Endothelial cell of umbilical vein (primary cell): ENCODE data around the gene ELAC2. TPM values are rescaled to one million over a fixed set of nuclear protein-coding genes. Genes with fewer than 3 reads are reported as not detected.

Source experiments
- BruUV-seq: library from RNA; stranded (reverse); fragments of 400-500 nt; replicated peaks from 2 replicates; lab custom pipeline; 2021; lab: Mats Ljungman, UMichigan
- CTCF ChIA-PET: fragments of 300-600, 350-600 bp; sonication (Branson Sonifier 250); formaldehyde crosslinking; loops from one replicate; lab custom pipeline; 2021; ENCODE audit warnings: antibody characterized with exemption, inconsistent platforms; lab: Charles Lee
- POLR2A ChIA-PET: fragments of 300-600, 350-600 bp; sonication (Branson Sonifier 250); formaldehyde crosslinking; loops from one replicate; lab custom pipeline; 2021; ENCODE audit warnings: antibody characterized with exemption, inconsistent platforms; lab: Charles Lee
- DNase-seq: peaks from one replicate; pipeline ENCODE4 v3.0.0-alpha.2; 2011; ENCODE audit warnings: low read depth, low spot score
- FAIRE-seq: peaks from 2 replicates; lab custom pipeline; 2011; peaks lifted over from hg19 to GRCh38; lab: Jason Lieb, UNC
- H2AFZ ChIP-seq: 2 replicates; pipeline ENCODE4 v1.6.0; 2012; ENCODE audit warnings: low read depth, low read length, control low read depth, inconsistent platforms
- H3K27ac ChIP-seq: 2 replicates; pipeline ENCODE4 v1.5.1; 2011; ENCODE audit warnings: low read depth, mild to moderate bottlenecking, control low read depth, low read length, moderate library complexity; ENCODE audit not compliant: insufficient read depth
- H3K27me3 ChIP-seq, 2 experiments: 2 replicates each; pipeline versions ENCODE4 v1.6.0 to v1.6.1; 2011; ENCODE audit warnings: low read length in 2 of 2, mixed read lengths in 1 of 2; ENCODE audit not compliant: control insufficient read depth in 2 of 2, insufficient read depth in 2 of 2
- H3K36me3 ChIP-seq, 2 experiments: 2 replicates in 1 of 2; 3 replicates in 1 of 2; pipeline ENCODE4 v1.5.1; 2011; ENCODE audit warnings: low read length in 2 of 2, mild to moderate bottlenecking in 1 of 2, moderate library complexity in 1 of 2; ENCODE audit not compliant: control insufficient read depth in 2 of 2, insufficient read depth in 2 of 2; ENCODE audit errors: extremely low read depth in 1 of 2
- H3K4me1 ChIP-seq: 3 replicates; pipeline ENCODE4 v1.5.1; 2011; ENCODE audit warnings: mild to moderate bottlenecking, low read length; ENCODE audit not compliant: control insufficient read depth, insufficient read depth; ENCODE audit errors: extremely low read depth
- H3K4me2 ChIP-seq: 2 replicates; pipeline ENCODE4 v1.6.1; 2011; ENCODE audit warnings: low read length, control low read depth, mixed read lengths; ENCODE audit not compliant: insufficient read depth
- H3K4me3 ChIP-seq, 3 experiments: fragments of 200-600 bp in 1 of 3; sonication (generic), shearing (Covaris generic) in 1 of 3; replicated peaks in 1 of 3; 2 replicates each; pipeline ENCODE4 v1.5.1; 2011 to 2016; ENCODE audit warnings: control low read depth in 3 of 3, low read length in 3 of 3, mild to moderate bottlenecking in 2 of 3, inconsistent platforms in 1 of 3, low read depth in 1 of 3, moderate library complexity in 1 of 3; ENCODE audit not compliant: insufficient read depth in 1 of 3
- H3K79me2 ChIP-seq: 2 replicates; pipeline ENCODE4 v1.6.0; 2012; ENCODE audit warnings: low read length, inconsistent platforms; ENCODE audit not compliant: control insufficient read depth, insufficient read depth
- H3K9ac ChIP-seq: replicated peaks from 2 replicates; pipeline ENCODE3; 2011; ENCODE audit warnings: low read length, control low read depth; ENCODE audit not compliant: insufficient read depth; ENCODE audit errors: extremely low read depth
- H3K9me1 ChIP-seq: replicated peaks from 3 replicates; pipeline ENCODE4 v1.6.0; 2011; ENCODE audit warnings: mild to moderate bottlenecking, low read length; ENCODE audit not compliant: control insufficient read depth, insufficient read depth; ENCODE audit errors: extremely low read depth
- H3K9me3 ChIP-seq: replicated peaks from 2 replicates; pipeline ENCODE4 v1.5.1; 2012; ENCODE audit warnings: low read length, inconsistent platforms; ENCODE audit not compliant: control insufficient read depth, insufficient read depth
- H4K20me1 ChIP-seq: replicated peaks from 2 replicates; pipeline ENCODE3; 2011; ENCODE audit warnings: mild to moderate bottlenecking, low read length; ENCODE audit not compliant: control insufficient read depth, insufficient read depth; ENCODE audit errors: extremely low read depth
- EZH2 ChIP-seq: IDR thresholded peaks from 2 replicates; pipeline ENCODE4 v1.6.1; 2012; ENCODE audit warnings: borderline replicate concordance, low read depth, mild to moderate bottlenecking, moderate library complexity, low read length, inconsistent platforms; ENCODE audit not compliant: severe bottlenecking
- FOS ChIP-seq: IDR thresholded peaks from 2 replicates; pipeline ENCODE4 v1.6.1; 2011; ENCODE audit warnings: mild to moderate bottlenecking, low read length, moderate library complexity, borderline replicate concordance; ENCODE audit not compliant: insufficient read depth
- GATA2 ChIP-seq: IDR thresholded peaks from 2 replicates; pipeline ENCODE4 v1.7.0; 2011; ENCODE audit warnings: low read depth, mild to moderate bottlenecking, moderate library complexity, mixed read lengths, low read length; ENCODE audit not compliant: insufficient read length, insufficient read depth
- JUN ChIP-seq: IDR thresholded peaks from 2 replicates; pipeline ENCODE4 v1.6.1; 2011; ENCODE audit warnings: borderline replicate concordance, low read depth; ENCODE audit not compliant: insufficient read length, insufficient read depth
- MAX ChIP-seq: IDR thresholded peaks from 2 replicates; pipeline ENCODE4 v1.6.1; 2011; ENCODE audit not compliant: insufficient read depth, insufficient read length
- MYC ChIP-seq: IDR thresholded peaks from one replicate; pipeline ENCODE4 v1.6.1; 2011; ENCODE audit warnings: mild to moderate bottlenecking, low read depth, low read length
- POLR2A ChIP-seq: IDR thresholded peaks from 2 replicates; pipeline ENCODE4 v1.6.1; 2012; ENCODE audit warnings: low read depth, mild to moderate bottlenecking, control low read depth, low read length
- POLR2AphosphoS5 ChIP-seq: IDR thresholded peaks from 2 replicates; pipeline ENCODE4 v1.6.1; 2012; ENCODE audit warnings: low read depth, mild to moderate bottlenecking, control low read depth, low read length, moderate library complexity; ENCODE audit not compliant: insufficient read depth
- dilution Hi-C: fragments of 300-500 bp; cut with MboI; formaldehyde crosslinking; loops from one replicate; pipeline ENCODE4 v1.15.0; 2019; ENCODE audit warnings: low sequenced_read_pairs; ENCODE audit not compliant: extremely low pct_ligation_motif_present
- intact Hi-C: fragments of 100-400 bp; cut with micrococcal nuclease; formaldehyde crosslinking; loops from one replicate; pipeline ENCODE4 v1.10.0; 2022
- polyA plus RNA-seq, 4 experiments: library from polyadenylated mRNA; depleted of rRNA in 3 of 4; stranded (reverse) in 3 of 4; unstranded in 1 of 4; fragments of >200 nt; gene quantifications; 2 replicates each; pipeline versions ENCODE4 v1.2.1 to v1.2.3, GENCODE V29; 2011 to 2012; ENCODE audit warnings: missing spikeins in 1 of 4
- total RNA-seq: library from RNA; stranded (reverse); gene quantifications from 2 replicates; pipeline ENCODE4 v1.2.3, GENCODE V29; 2021
- TF ChIP-seq, protein P1 (sequence below), 2 donors: IDR thresholded peaks; 1 replicate in 1 of 2; 2 replicates in 1 of 2; pipeline ENCODE4 v1.5.1; 2011; ENCODE audit warnings: low read length in 2 of 2, mild to moderate bottlenecking in 2 of 2, moderate library complexity in 2 of 2, control low read depth in 1 of 2, inconsistent platforms in 1 of 2, low read depth in 1 of 2; ENCODE audit not compliant: insufficient read depth in 1 of 2; ENCODE audit errors: extremely low read depth in 1 of 2

The ELAC2 gene
- total and polyA plus RNA-seq, 2 donors (not counting 3 experiments of a cell fraction or from before 2014, with no cell fraction given) = 64.8 to 75.9 TPM

- H3K9me1 ChIP-seq = no peaks in the 10 kb centered on the region
- no peaks in the 10 kb centered on the region for H3K27me3 ChIP-seq
- no peaks in the 10 kb centered on the region for H3K79me2 ChIP-seq
- ChIA-PET POLR2A (no interaction called here), CTCF (interaction anchor here (1.3 to 3.1 kb wide), 4 partner anchors 12 to 821 kb away, joined by 3 to 18 read pairs (median 6); partner anchors contain the start of gene ELAC2)
- no peaks in the 10 kb centered on the region for H3K4me1 ChIP-seq
- no peak overlapping the region for H3K9ac ChIP-seq
- no peak overlapping the region for H2AFZ ChIP-seq
- dilution Hi-C loops (no loop called here), intact Hi-C loops (no loop called here)
- H3K36me3 ChIP-seq = peaks cover 32 to 48% of the 10 kb centered on the region in 2 experiments
- TF ChIP-seq POLR2AphosphoS5 = no peak
- no peak for TF ChIP-seq POLR2A
- TF ChIP-seq JUN = no peak
- TF ChIP-seq, protein P1, sequence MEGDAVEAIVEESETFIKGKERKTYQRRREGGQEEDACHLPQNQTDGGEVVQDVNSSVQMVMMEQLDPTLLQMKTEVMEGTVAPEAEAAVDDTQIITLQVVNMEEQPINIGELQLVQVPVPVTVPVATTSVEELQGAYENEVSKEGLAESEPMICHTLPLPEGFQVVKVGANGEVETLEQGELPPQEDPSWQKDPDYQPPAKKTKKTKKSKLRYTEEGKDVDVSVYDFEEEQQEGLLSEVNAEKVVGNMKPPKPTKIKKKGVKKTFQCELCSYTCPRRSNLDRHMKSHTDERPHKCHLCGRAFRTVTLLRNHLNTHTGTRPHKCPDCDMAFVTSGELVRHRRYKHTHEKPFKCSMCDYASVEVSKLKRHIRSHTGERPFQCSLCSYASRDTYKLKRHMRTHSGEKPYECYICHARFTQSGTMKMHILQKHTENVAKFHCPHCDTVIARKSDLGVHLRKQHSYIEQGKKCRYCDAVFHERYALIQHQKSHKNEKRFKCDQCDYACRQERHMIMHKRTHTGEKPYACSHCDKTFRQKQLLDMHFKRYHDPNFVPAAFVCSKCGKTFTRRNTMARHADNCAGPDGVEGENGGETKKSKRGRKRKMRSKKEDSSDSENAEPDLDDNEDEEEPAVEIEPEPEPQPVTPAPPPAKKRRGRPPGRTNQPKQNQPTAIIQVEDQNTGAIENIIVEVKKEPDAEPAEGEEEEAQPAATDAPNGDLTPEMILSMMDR (IDR thresholded peaks at IDR 0.05; ENCODE audit: extremely low read depth in 1 of 2, insufficient read depth in 1 of 2, low read depth in 1 of 2, low read length in 2 of 2) = no peak
- TF ChIP-seq FOS = no peak
- FAIRE-seq (no peak), DNase-seq (no peak)
- no peak overlapping the region for H3K4me3 ChIP-seq
- no TSS peak for BruUV-seq
- H3K9me3 ChIP-seq = no peaks in the 10 kb centered on the region
- no peak overlapping the region for H3K27ac ChIP-seq
- H4K20me1 ChIP-seq = no peaks in the 10 kb centered on the region
- no peak overlapping the region for H3K4me2 ChIP-seq
Measured at GRCh38 chr17:13001991-13002615, 15.7 kb downstream of the ELAC2 start.

DNA sequence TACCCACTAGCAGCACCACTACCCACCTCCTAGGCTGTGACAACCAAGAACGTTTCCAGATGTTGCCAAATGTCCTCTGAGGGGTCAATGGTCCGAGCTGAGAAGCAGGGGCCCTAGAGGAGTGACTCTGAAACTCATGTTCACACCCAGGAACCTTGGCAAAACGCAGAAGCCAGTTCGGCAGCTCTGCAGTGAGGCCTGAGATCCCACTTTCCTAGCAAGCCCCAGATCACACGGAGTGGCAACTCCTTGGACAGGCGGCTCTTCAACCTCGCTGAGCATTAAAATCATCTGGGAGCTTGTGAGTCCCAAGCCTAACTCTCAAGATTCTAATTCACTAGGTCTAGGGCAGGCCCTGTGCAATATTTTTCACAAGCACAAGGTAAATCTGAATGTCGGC lies 17.3 kb downstream of the ELAC2 start:
- H3K9me3 ChIP-seq = no peaks in the 10 kb centered on the region
- TF ChIP-seq POLR2A (no peak), MAX (no peak), MYC (no peak), FOS (no peak), JUN (no peak), POLR2AphosphoS5 (no peak), GATA2 (no peak), EZH2 (no peak)
- TF ChIP-seq, protein P1 (IDR thresholded peaks at IDR 0.05; ENCODE audit: extremely low read depth in 1 of 2, insufficient read depth in 1 of 2, low read depth in 1 of 2, low read length in 2 of 2) = no peak
- no peak overlapping the region for H3K4me3 ChIP-seq
- no peak overlapping the region for H3K4me2 ChIP-seq
- dilution Hi-C loops (no loop called here), intact Hi-C loops (no loop called here)
- no peaks in the 10 kb centered on the region for H4K20me1 ChIP-seq
- H3K9ac ChIP-seq = no peak overlapping the region
- FAIRE-seq (no peak), DNase-seq (no peak)
- H2AFZ ChIP-seq = no peak overlapping the region
- no peaks in the 10 kb centered on the region for H3K4me1 ChIP-seq
- H3K36me3 ChIP-seq = peaks cover 38 to 60% of the 10 kb centered on the region in 2 experiments
- no peaks in the 10 kb centered on the region for H3K79me2 ChIP-seq
- POLR2A ChIA-PET = no interaction called here
- no TSS peak for BruUV-seq
- H3K27ac ChIP-seq = no peak overlapping the region
- CTCF ChIA-PET = no interaction called here
- H3K27me3 ChIP-seq = no peaks in the 10 kb centered on the region
- H3K9me1 ChIP-seq = no peaks in the 10 kb centered on the region
